NCI-H524 treated with DMSO at 0.1 percent for 48 hours (cell line): ENCODE results near the gene ELOVL4.

Experiments
- DNase-seq: peaks from one replicate; lab custom pipeline; 2025; lab: John Stamatoyannopoulos, UW

Gene ELOVL4

DNA sequence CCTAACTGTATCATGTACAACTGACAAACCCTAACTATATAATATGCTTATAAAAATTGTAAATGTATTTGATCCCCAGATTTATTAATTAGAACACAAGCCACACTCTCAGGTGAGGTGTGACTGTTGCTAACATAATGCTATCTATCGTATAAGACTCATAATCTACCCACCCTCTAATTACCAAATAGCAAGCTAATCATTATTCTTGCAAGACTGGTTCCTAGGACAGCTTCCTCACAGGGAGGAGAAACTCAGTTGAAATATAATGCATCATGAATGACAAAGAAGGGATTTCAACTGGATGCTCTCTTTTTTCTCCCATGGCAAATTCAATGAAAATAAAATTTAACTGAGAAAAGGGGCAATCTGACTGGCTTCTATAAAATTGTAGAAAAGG lies 35.4 kb downstream of the ELOVL4 start:
- DNase-seq = no peak

DNA sequence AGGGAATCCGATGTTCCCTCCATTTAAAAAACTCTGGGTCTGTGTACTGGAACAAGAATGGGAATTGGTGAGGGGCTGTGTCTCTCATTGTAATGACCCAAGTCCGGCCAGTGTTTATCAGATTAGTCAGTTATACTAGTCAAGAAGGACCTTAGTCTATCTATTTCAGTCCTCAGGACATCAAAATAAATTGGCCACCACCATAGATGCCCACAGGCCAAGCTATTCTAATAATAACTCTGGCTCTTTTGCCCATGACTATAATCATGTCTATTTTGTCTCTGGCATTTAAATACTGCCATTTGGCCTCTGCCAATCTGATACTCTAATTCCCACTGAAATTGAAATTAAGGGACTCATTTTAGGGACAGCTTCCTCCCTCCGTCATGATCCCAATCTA lies 37.8 kb downstream of the ELOVL4 start:
- no peak for DNase-seq

DNA sequence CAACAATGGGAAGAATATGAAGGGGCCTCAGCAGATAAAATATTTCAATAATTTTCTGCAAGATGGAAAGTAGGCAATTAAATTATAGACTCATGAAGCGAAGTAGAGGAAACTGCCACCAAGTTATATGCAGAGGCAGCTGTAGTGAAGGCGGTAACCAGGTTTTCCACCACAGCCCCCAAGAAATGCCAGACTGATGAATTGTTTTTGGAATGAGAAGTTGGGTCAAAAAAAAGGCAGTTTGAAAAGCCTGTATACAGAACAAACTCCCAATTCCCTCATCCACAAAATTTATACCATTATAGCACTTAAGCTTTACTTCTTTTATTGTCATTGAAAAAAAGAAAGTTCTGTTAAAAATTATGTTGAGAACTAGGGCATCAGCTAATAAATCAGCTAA lies 45.3 kb downstream of the ELOVL4 start:
- DNase-seq = no peak

DNA sequence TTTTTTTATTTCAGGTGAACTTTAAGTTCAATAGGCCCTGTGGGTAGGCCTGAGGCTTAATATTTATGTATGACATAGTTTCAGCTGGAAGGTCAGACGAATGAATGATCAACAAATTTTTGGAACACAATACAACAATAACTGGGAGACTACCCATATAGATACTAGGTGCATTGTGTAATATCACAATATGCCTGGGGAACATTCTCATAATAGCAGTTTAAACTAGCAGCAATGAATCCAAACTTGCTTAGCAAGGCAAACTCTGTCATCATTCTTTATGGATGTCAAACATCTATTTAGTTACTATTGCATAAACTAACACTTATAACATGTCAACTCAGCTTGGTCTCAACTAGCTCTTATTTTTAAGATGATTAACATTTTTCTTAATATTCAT lies 49.3 kb downstream of the ELOVL4 start:
- DNase-seq = no peak

DNA sequence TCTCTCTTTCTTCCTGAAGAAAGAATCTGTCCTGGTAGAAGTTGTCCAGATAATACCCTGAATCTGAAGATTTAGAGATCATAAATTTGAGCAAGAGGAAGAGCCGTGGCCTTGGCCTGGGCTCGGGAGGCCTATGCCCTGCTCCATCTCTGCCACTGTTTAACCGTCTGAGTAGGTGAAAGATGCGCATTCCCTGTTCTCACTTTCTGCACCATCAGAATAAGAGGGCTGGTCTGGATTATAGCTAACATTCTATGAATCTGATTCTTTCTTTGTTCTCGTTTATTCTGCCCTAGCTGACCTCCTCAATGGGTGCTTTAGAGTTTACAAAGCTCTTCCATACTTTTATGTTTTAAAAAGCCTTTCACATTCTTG lies 51.3 kb downstream of the ELOVL4 start:
- DNase-seq = no peak

DNA sequence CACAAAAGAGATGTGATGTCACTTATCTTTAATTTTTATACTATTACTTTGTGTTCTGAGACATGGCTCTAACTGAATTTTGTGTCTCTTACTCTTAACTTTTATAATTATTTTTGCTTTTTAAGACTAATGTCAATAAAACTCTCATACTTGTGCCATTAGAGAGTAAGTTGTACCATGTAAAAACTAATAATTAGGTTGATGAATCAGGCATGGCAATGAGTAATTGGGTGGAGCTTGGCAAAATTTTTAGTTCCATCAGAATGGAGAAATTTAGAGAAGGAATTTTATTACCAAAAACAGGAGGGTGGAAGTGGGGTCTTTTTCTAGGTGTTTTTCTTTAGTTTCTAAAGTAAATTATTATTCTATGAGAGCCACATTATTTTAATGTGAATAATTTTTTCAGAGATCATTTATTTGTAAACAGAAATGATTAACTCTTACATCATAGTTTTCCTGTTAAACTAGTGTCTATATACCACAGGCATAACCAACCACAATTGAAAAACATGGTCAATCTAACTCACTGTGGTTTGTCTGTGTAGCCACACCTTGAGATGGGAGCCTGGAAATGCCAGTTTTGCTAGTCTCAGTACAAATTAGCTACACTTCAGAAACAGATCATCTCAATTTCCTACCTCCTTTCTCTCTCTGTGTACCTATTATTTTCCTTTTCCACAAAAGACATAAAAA lies 51.8 kb downstream of the ELOVL4 start:
- no peak for DNase-seq

DNA sequence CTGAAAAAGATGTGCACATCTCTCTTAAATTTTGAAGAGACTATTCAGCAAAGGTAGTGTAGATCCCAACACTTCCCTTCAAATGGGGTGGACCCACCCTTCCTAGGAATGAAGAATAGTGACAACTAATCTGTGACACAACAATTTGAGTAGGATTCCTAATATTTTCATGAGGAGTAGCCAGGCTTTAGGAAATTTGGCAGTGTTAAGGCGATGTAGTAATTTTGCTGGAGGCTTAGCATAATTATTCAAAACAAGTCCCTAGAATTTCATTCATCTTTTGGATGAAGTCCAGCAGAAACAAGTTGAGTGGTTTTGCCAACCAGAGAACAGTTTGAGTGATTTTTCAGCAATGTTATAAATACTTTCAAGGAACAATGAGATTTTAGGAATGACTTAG lies 52.4 kb downstream of the ELOVL4 start:
- DNase-seq = no peak

DNA sequence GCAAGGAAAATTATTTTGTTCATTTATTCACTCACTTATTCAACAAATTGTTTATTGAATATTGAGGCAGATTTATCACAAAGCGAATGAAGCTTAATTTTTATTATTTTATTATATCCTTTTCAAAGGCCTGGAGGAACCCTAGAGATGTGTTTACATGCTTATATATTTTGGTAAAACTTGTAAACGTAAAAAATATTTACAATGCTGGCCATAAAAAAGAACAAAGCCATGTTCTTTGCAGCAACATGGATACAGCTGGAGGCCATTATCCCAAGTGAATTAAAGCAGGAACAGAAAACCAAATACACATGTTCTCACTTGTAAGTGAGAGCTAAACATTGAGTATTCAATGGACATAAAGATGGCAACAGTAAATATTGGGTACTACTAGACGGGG lies 58.8 kb downstream of the ELOVL4 start:
- DNase-seq = no peak

DNA sequence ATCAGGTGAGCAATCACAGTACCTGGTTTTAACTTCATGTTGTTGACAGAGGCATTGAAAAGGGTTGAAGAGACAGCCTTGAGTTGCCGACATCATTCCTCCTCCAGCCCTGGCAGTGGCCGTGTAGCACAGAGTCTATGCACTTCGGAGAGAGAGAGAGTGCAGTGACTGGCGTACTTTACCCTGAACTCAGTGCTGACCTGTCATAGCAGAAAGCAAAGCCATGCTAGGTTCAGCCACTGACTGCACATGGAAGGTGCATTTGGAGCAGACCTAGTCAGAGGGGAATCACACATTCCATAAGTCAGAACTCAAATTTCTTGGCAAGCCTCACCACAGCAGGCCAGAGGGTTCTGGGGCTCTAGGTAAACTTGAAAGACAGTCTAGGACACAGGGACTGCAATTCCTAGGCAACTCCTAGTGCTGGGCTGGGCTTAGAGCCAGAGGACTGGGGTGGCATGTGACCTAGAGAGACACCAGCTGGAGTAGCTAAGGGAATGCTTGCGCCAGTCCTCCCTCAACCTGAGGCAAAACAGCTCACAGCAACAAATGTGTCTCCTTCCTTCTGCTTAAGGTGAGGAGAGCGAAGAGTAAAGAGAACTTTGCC lies 69.1 kb downstream of the ELOVL4 start:
- DNase-seq = no peak

DNA sequence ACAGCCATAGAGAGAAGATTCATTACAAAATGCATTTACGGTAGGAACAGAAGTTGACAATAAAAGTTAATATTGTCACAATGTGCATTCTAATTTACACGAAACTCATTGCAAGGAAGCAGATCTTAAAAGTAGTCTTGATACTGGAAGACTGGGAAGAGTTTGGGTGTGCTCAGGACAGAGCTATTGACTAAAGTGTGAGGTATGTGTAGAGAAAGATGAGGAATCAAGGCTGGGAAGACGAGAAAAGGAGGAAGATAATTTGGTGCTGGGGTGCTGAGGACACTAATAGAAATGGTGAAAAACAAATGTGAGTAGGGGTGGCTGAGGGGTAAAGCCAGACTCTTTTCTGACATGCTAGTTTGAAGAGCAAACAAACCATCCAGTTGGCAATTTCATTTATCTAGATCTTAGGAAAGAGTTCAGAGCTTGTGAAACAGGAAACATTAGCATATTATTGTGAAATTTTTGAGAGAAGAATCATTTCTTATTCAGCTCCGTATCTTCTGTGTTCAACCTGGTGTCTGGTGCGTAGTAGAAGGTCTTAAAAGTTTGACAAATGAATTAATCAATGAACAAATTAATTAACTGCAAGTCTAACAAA lies 72.7 kb downstream of the ELOVL4 start:
- DNase-seq = no peak

DNA sequence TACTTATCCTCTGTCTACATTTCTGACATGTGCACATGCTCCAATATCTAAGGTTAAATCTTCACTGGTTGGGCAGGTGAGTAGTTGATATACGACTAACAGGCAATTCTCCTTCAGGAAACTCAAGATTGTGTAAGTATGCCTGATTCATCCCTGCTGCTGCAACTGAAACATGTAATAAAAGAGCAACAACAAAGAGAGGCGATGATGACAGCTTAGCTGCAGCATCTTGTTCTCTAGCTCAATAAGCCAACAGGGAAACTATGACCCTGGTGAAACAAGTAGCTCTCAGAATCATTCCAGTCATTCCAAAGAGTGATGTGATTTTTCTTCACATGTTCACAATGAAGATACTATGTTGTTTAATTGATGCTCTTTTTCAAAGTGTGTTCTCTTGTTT lies 74.4 kb downstream of the ELOVL4 start:
- DNase-seq = no peak

DNA sequence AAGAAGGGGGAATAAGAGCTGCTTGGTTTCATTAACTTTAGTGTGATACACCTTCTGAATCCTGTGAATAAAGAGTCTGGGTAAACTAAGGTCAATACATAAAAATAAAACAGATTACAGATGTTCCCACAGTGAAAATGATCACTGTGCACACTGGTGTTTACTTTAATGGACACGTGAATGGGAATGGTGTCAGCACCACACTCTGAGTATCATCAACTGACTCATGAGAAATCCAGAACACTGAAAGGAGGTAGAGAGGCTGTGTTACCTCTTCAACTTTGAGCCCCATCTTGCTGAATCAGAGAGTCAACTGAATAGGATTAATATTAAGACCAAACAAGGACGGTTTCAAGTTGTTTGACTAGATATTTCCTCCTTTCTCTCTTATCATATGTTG lies 75.0 kb downstream of the ELOVL4 start:
- no peak for DNase-seq

DNA sequence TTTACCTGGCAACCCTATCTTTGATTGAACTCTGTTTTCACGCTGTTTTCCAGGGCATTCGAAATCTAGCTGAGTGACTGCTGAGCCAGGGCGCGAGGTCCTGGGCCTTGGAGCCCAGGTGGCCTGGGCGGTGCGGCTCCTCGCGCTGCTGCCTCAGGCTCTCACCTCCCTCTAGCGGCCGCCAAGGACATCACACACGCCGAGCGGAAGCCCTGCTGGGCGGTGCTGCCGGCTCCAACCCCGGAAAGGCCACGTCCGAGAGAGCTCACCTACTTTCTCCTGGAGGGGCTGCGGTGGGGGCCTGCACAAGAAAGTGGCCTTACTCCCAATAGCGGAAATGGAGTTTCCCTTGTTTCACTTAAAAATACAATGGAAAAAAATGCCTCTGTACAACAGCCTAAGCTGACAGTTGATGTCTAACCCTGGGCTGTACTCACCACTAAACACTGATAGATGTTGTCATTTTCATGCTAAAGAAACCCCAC lies 77.7 kb downstream of the ELOVL4 start:
- no peak for DNase-seq

DNA sequence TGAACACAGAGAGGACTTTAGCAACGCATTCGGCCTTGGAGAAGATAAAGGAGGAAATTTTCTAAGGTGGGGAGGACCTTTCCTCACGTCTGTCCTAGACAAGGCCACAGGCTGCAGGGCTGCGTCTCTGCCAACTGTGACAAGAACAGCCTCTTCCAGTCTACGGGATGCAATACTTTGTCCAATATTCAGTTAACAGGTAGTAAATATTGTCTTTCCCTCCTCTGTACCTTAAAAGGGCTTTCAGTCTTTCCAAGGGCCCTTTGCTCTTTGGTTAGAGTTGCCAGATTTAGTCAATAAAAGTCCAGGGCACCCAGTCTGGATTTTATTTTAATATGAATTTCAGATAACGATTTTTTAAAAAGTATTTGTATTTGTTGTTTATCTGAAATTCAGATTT lies 78.2 kb downstream of the ELOVL4 start:
- DNase-seq = no peak

DNA sequence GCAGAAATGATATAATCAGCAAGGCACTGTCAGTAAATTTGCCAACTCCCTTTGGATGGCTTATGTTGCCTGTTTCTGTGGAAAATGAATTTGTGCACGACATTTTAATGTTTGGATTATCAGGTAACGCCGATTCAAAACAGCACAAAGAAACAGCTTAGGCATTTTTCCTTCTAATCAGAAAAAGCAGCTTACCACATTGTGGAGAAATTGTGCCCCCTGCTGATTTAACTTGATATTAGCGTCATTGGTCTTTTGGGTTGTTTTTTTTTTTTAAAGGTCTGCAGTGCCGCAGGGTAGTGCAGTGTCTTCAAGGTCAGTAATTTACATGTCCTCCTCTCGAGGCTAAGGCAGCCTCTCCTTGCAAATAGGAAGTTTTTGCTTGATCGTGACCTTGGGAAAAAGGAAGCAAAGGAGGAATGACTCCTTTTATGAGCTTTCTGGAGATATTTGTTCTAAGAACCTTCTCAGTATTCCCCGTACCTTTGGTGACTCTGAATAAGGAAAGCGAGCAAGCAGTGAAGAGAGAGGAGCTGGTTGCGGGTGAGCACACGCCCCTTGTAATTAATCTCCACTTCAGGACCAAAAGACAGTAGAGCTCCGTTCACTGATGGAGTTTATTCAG lies 79.1 kb downstream of the ELOVL4 start:
- DNase-seq = peak; percentile 18
